Lower leg skin (tissue), 3 donors: ENCODE measurements around the gene NOC4L.

ENCODE experiments used
- CTCF ChIP-seq, 3 donors: fragments of 450-650 bp; IDR thresholded peaks; one replicate each; pipeline ENCODE4 v1.5.1; 2016; ENCODE audit warnings: antibody characterized with exemption in 3 of 3, mild to moderate bottlenecking in 3 of 3, moderate library complexity in 2 of 3
- POLR2A ChIP-seq, 2 donors: fragments of 450-650 bp; IDR thresholded peaks; one replicate each; pipeline ENCODE4 v1.6.1; 2016 to 2017; ENCODE audit warnings: antibody characterized with exemption in 2 of 2, mild to moderate bottlenecking in 1 of 2, moderate library complexity in 1 of 2

GRCh38 chr12:132163911-132164288 lies 19.6 kb downstream of the NOC4L start:
- TF ChIP-seq CTCF (IDR thresholded peaks at IDR 0.05) (no peak), POLR2A (IDR thresholded peaks at IDR 0.05) (no peak)
